ENCODE data around the gene CHD9. TPM values are rescaled to one million over a fixed set of nuclear protein-coding genes. Genes with fewer than 3 reads are reported as not detected.
"Not testable (repeated sequence)": the region's sequence is repeated elsewhere in the genome, so short reads cannot be mapped to it uniquely, and the experiment has no call there.

Gene CHD9
- polyA plus RNA-seq, 1 donor, result 32.7 TPM

DNA sequence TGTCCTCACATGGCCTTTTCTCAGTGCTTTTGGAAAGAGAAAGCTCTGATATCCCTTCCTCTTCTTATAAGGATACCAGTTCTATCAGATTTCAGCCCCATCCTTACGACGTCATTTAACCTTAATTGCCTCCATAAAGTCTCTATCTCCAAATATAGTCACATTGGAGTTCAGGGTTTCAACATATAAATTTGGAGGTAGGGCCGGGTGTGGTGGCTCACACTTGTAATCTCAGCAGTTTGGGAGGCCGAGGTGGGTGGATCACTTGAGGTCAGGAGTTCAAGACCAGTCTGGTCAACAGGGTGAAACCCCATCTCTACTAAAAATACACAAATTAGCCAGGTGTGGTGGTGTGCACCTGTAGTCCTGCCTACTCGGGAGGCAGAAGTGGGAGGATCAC, 7.3 kb upstream of the CHD9 start:
- no CpG with 5 or more reads among the region's 5 CpGs for WGBS (ENCODE audit: insufficient coverage, low lambda C conversion rate)
- H3K27ac ChIP-seq (ENCODE audit: low read length); DNase-seq: not testable (repeated sequence)

DNA sequence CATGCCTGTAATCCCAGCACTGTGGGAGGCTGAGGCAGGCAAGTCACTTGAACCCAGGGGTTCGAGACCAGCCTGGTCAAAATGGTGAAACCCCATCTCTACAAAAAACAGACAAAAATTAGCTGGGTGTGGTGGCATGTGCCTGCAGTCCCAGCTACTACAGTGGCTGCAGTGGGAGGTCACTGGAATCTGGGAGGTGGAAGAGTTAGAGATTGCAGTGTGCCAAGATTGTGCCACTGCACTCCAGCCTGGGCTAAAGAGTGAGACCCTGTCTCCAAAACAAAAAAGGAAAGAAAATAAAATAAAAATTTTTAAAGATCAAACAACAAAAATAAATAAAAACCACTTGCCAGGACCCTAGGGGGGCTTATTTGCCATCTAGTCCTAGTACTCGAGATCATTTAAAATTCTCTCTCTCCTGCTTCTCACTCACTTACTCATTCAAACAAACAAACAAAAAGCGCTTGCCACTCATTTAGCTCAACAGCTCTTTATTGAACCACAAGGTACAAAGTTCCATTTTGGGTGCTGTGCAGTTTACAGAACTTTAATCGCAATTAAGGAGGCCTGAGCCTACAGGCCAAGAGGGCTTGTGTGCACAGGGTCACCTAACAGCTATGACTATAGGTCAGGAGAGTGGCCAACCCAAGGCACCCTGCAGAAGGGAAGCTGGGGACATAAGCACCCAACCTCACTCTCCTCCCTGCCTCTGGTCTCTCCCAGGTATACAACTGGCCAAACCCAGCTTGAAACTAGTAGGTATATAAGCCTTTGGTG, 6.5 kb upstream of the CHD9 start:
- Histone ChIP-seq H3K27ac (ENCODE audit: low read length) (peak overlapping the region; percentile 22), H3K36me3 (ENCODE audit: control insufficient read depth, insufficient read depth, low read length) (no peaks in the 10 kb centered on the region), H3K9me3 (ENCODE audit: control insufficient read depth, low read depth, low read length) (peaks cover 5% of the 10 kb centered on the region), H3K4me1 (ENCODE audit: control insufficient read depth, insufficient read depth, low read length) (peaks cover 46% of the 10 kb centered on the region), H3K4me3 (ENCODE audit: low read length) (no peak overlapping the region), H3K27me3 (ENCODE audit: control insufficient read depth, insufficient read depth, low read length) (no peaks in the 10 kb centered on the region)
- DNase-seq, result peak; percentile 56 to 78
- WGBS (ENCODE audit: insufficient coverage, low lambda C conversion rate), result no CpG with 5 or more reads among the region's 4 CpGs

More for the DNA sequence above, 7.3 kb upstream of the CHD9 start:
- H3K4me1 ChIP-seq (ENCODE audit: control insufficient read depth, insufficient read depth, low read length), result peaks cover 47% of the 10 kb centered on the region
- not testable (repeated sequence) for H3K27me3 ChIP-seq (ENCODE audit: control insufficient read depth, insufficient read depth, low read length); H3K36me3 ChIP-seq (ENCODE audit: control insufficient read depth, insufficient read depth, low read length); H3K4me3 ChIP-seq (ENCODE audit: low read length); H3K9me3 ChIP-seq (ENCODE audit: control insufficient read depth, low read depth, low read length)

DNA sequence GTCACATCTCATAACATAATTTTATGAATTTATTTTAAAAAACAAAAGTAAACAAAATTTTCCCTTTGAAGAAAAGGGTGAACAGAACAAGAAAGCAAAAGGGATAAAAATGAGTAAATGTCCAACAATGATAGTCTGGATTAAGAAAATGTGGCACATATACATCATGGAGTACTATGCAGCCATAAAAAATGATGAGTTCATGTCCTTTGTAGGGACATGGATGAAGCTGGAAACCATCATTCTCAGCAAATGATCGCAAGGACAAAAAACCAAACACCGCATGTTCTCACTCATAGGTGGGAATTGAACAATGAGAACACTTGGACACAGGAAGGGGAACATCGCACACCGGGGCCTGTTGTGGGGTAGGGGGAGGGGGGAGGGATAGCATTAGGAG, 3.5 kb upstream of the CHD9 start:
- not testable (repeated sequence) for DNase-seq; H3K4me3 ChIP-seq (ENCODE audit: low read length); H3K9me3 ChIP-seq (ENCODE audit: control insufficient read depth, low read depth, low read length); H3K27me3 ChIP-seq (ENCODE audit: control insufficient read depth, insufficient read depth, low read length); H3K36me3 ChIP-seq (ENCODE audit: control insufficient read depth, insufficient read depth, low read length); H3K27ac ChIP-seq (ENCODE audit: low read length)
- no CpG with 5 or more reads among the region's 4 CpGs for WGBS (ENCODE audit: insufficient coverage, low lambda C conversion rate)
- H3K4me1 ChIP-seq (ENCODE audit: control insufficient read depth, insufficient read depth, low read length), result peaks cover 36% of the 10 kb centered on the region

DNA sequence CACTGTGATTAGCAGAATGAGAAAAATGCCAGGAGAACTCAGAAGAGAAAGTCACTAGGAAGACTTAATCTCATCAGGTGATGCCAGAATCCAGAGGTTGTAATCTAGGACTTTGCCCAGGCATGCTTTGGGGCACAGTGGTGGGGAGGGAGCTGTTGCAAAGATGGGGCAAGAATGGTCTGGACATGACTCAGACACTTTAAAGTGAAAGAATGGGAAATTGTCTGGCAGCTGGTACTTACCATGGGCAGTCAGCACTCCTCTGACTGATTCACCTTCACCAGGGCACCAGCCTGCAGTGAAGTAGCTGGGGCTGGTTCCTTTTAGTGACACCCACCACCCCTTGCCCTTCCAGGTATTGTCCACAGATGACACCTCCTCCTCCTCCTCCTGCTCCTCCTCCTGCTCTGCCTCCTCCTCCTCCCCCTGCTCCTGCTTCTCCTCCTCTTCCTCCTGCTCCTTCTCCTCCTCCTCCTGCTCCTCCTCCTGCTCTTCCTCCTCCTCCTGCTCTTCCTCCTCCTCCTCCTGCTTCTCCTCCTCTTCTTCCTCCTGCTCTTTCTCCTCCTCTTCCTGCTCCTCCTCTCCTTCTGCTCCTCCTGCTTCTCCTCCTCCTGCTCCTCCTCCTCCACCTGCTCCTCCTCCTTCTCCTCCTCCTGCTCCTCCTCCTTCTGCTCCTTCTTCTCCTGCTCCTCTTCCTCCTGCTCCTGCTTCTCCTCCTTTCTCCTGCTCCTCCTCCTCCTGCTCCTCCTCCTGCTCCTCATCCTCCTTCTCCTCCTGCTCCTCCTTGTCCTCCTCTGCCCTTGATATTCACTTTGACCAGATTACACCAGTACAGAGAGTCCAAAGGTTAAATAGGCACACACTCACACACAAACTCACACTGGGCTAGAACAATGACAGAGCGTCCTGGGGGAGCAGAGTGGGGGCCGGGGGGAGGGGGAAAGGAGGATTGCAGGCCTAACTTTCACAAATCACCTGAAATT, 2.0 kb upstream of the CHD9 start, which contains the start of gene CHD9NB:
CHD9NB (minus strand) TSS at position 379 of the 983 bp plus-strand sequence. CDS start 8,739 bp downstream, outside the sequence.
- Histone ChIP-seq H3K9me3 (ENCODE audit: control insufficient read depth, low read depth, low read length) (peaks cover 5% of the 10 kb centered on the region), H3K27me3 (ENCODE audit: control insufficient read depth, insufficient read depth, low read length) (no peaks in the 10 kb centered on the region), H3K4me3 (ENCODE audit: low read length) (no peak within 1 kb of the TSS), H3K36me3 (ENCODE audit: control insufficient read depth, insufficient read depth, low read length) (no peaks in the 10 kb centered on the region), H3K4me1 (ENCODE audit: control insufficient read depth, insufficient read depth, low read length) (peaks cover 37% of the 10 kb centered on the region), H3K27ac (ENCODE audit: low read length) (peak within 1 kb of the TSS; percentile 87)
- DNase-seq, result peak; percentile 92 to 96
- no CpG with 5 or more reads among the region's 2 CpGs for WGBS (ENCODE audit: insufficient coverage, low lambda C conversion rate)

DNA sequence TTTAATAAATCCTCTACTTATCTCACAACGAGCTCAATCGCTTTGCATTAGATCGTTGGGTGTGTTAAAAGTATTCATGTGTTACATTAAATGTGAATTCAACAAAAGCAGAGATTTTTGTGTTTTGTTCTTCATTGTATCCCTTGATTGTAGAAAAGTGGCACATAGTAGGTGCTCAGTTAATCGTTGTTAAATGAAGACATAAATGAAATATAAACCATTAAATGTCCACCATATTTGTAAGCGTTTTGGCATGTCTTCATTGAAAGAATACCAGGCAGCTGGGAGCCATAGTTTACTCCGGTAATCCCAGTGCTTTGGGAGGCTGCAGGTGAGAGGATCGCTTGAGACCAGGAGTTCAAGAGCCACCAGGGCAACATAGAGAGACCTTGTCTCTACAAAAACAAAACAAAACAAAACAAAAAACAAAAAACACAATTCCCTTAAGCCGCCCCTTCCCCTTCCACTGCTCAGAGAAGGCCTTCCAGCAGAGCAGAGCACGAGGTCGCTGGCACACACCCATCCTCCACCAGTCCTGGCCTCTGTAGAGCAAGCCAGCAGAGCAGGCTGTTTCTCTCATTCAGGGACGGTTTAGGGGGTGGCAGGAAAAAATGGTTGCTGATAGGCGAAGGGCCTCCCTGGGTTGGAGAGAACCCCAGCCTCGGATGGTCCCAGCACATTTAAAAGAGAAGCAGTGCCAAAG, 673 bp upstream of the CHD9 start:
- DNase-seq, result no peak
- Histone ChIP-seq H3K27ac (ENCODE audit: low read length) (peak overlapping the region; percentile 54), H3K36me3 (ENCODE audit: control insufficient read depth, insufficient read depth, low read length) (no peaks in the 10 kb centered on the region), H3K4me1 (ENCODE audit: control insufficient read depth, insufficient read depth, low read length) (peaks cover 25% of the 10 kb centered on the region), H3K9me3 (ENCODE audit: control insufficient read depth, low read depth, low read length) (peaks cover 5% of the 10 kb centered on the region), H3K4me3 (ENCODE audit: low read length) (peak overlapping the region; percentile 78), H3K27me3 (ENCODE audit: control insufficient read depth, insufficient read depth, low read length) (no peaks in the 10 kb centered on the region)
- WGBS (ENCODE audit: insufficient coverage, low lambda C conversion rate), result 92% methylated on average over 2 of the region's 13 CpGs

DNA sequence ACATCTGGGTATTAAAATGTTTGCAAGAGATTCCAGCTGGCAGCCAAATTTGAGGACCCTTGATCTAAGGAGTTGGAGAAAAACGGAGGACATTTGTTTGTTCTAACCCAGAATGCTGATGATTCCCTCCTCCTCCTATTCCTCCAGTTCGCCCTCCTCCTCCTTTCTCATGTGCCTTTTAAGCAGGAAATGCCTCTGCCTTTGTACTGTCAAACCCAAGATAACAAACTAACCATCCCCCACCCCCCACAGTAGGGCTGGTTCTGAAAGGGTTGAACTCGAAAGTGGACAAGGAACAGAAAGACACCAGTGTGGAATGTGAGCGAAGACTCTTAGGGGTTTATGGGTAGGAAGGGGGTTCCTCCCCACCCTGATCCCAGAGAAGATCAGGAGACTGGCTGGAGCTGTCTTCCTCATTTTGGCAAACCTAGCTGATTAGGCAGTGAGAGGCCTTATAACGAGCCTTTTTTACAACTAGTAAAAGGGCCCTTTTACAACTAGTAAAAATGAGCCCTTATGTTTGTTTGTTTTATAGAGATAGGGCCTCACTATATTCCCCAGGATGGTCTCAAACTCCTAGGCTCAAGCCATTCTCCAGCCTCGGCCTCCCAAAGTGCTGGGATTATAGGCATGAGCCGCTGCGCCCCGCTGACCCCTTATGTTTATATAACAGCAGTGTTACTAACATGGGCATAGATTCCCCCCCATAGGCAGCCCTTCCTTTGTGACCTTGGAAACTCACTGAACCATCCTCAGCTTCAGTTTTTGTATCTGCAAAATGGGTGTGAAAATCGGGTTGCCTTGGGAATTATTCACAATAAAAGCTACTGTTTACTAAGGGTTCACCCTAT, 975 bp downstream of the CHD9 start:
- DNase-seq, result peak; percentile 64 to 86
- peaks cover 21% of the 10 kb centered on the region for H3K4me1 ChIP-seq (ENCODE audit: control insufficient read depth, insufficient read depth, low read length)

DNA sequence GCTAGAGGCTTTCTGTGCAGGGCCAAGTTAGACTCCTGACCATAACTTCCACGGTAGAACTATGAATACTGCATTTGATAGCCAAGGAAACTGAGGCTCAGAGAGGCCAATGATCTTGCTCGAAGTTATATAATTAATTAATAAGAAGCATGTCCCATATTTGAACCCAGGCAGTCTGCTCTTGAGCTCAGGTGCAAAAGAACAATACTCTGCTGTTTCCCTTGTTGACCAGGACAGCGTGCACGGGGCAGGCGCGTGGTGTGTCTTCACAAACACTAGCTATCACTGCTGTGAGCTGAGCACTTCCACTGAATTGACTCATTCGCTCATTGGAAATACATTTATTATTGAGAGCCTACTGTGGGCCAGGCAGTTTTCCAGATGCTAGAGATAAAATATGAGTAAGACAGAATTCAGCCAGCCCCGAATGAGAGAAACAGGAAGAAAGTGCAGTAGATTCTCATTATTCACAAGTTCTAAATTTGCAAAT, 1.6 kb downstream of the CHD9 start:
- Histone ChIP-seq H3K4me3 (ENCODE audit: low read length) (no peak overlapping the region), H3K27ac (ENCODE audit: low read length) (peak overlapping the region; percentile 80), H3K9me3 (ENCODE audit: control insufficient read depth, low read depth, low read length) (peaks cover 5% of the 10 kb centered on the region), H3K4me1 (ENCODE audit: control insufficient read depth, insufficient read depth, low read length) (peaks cover 21% of the 10 kb centered on the region), H3K27me3 (ENCODE audit: control insufficient read depth, insufficient read depth, low read length) (no peaks in the 10 kb centered on the region), H3K36me3 (ENCODE audit: control insufficient read depth, insufficient read depth, low read length) (no peaks in the 10 kb centered on the region)
- DNase-seq, result no peak
- no CpG with 5 or more reads among the region's 8 CpGs for WGBS (ENCODE audit: insufficient coverage, low lambda C conversion rate)

More for the DNA sequence above, 975 bp downstream of the CHD9 start:
- Histone ChIP-seq H3K9me3 (ENCODE audit: control insufficient read depth, low read depth, low read length) (peaks cover 5% of the 10 kb centered on the region), H3K27me3 (ENCODE audit: control insufficient read depth, insufficient read depth, low read length) (no peaks in the 10 kb centered on the region), H3K27ac (ENCODE audit: low read length) (peak overlapping the region; percentile 80), H3K36me3 (ENCODE audit: control insufficient read depth, insufficient read depth, low read length) (no peaks in the 10 kb centered on the region), H3K4me3 (ENCODE audit: low read length) (peak overlapping the region; percentile 78)
- WGBS (ENCODE audit: insufficient coverage, low lambda C conversion rate), result 0% methylated on average over 1 of the region's 10 CpGs

DNA sequence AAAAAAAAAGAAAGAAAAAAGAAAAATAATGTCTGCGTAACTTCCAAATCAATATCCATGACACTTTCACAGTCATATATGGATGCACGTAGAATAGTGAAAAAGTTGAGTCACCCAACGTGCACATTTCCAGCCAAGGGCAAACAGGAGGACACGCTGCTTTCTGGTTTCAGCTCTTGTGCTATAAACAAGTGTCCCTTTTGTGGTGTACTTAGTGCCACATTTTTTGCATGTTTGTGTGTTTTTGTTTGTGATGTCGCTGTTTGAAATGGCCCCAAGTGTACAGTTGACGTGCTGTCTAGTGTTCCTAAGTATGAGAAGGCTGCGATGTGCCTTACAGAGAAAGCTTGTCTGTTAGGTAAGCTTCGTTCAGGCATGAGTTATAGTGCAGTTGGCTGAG, 2.9 kb downstream of the CHD9 start:
- 93% methylated on average over 3 of the region's 8 CpGs for WGBS (ENCODE audit: insufficient coverage, low lambda C conversion rate)
- Histone ChIP-seq H3K9me3 (ENCODE audit: control insufficient read depth, low read depth, low read length) (peaks cover 5% of the 10 kb centered on the region), H3K27me3 (ENCODE audit: control insufficient read depth, insufficient read depth, low read length) (no peaks in the 10 kb centered on the region), H3K27ac (ENCODE audit: low read length) (no peak overlapping the region), H3K36me3 (ENCODE audit: control insufficient read depth, insufficient read depth, low read length) (no peaks in the 10 kb centered on the region), H3K4me1 (ENCODE audit: control insufficient read depth, insufficient read depth, low read length) (peaks cover 16% of the 10 kb centered on the region), H3K4me3 (ENCODE audit: low read length) (no peak overlapping the region)
- DNase-seq, result no peak

DNA sequence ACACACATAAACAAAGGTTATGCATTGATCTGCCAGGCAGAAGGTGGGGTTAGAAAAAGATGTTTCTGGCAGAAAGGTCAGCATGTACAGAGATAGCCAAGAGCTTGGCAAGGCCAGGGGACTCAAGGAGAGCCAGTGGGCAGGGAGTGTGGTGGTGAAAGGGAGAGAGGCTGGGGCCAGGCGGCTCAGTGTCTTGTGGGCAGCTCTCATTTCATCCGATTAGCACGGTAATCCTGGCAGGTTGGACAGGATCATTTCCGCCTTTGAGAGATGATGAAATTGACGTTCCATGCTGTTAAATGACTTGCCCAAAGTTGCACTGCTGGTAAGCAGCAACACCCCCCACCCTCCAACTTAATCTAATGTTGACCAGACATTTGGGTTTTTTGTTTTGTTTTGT, 3.6 kb downstream of the CHD9 start:
- 100% methylated on average over 2 of the region's 5 CpGs for WGBS (ENCODE audit: insufficient coverage, low lambda C conversion rate)
- Histone ChIP-seq H3K9me3 (ENCODE audit: control insufficient read depth, low read depth, low read length) (no peaks in the 10 kb centered on the region), H3K4me1 (ENCODE audit: control insufficient read depth, insufficient read depth, low read length) (peaks cover 12% of the 10 kb centered on the region), H3K4me3 (ENCODE audit: low read length) (no peak overlapping the region), H3K36me3 (ENCODE audit: control insufficient read depth, insufficient read depth, low read length) (no peaks in the 10 kb centered on the region), H3K27ac (ENCODE audit: low read length) (no peak overlapping the region), H3K27me3 (ENCODE audit: control insufficient read depth, insufficient read depth, low read length) (no peaks in the 10 kb centered on the region)
- no peak for DNase-seq
